Measurements from ENCODE around the gene DPPA5.

GRCh38 chr6:73400656-73401055 is 46.6 kb upstream of the DPPA5 start:
- TF ChIP-seq CTCF (IDR thresholded peaks at IDR 0.05) (no peak), POLR2AphosphoS5 (IDR thresholded peaks at IDR 0.05) (no peak), POLR2A (IDR thresholded peaks at IDR 0.05) (no peak)

Measured in prostate gland (tissue), 2 donors.